Measurements from ENCODE around the gene PFKL. TPM values are rescaled to one million over a fixed set of nuclear protein-coding genes. Genes with fewer than 3 reads are reported as not detected.
"Not testable (repeated sequence)": the region's sequence is repeated elsewhere in the genome, so short reads cannot be mapped to it uniquely, and the experiment has no call there.

PFKL gene
- total and polyA plus RNA-seq, 8 donors: 40.0 to 120 (median 55.2) TPM

GRCh38 chr21:44356636-44357035, 56.8 kb downstream of the PFKL start:
- 75 to 86% methylated on average over 6 of the region's 6 CpGs for WGBS, 2 donors
- no peaks in the 10 kb centered on the region for H3K4me1 ChIP-seq
- no peak overlapping the region for H3K4me3 ChIP-seq
- FAIRE-seq (no peak), ATAC-seq (no peak), DNase-seq (no peak)
- H3K9me3 ChIP-seq: no peaks in the 10 kb centered on the region
- H3K27me3 ChIP-seq: no peaks in the 10 kb centered on the region
- no peaks in the 10 kb centered on the region for H3K36me3 ChIP-seq
- TF ChIP-seq, protein P1, sequence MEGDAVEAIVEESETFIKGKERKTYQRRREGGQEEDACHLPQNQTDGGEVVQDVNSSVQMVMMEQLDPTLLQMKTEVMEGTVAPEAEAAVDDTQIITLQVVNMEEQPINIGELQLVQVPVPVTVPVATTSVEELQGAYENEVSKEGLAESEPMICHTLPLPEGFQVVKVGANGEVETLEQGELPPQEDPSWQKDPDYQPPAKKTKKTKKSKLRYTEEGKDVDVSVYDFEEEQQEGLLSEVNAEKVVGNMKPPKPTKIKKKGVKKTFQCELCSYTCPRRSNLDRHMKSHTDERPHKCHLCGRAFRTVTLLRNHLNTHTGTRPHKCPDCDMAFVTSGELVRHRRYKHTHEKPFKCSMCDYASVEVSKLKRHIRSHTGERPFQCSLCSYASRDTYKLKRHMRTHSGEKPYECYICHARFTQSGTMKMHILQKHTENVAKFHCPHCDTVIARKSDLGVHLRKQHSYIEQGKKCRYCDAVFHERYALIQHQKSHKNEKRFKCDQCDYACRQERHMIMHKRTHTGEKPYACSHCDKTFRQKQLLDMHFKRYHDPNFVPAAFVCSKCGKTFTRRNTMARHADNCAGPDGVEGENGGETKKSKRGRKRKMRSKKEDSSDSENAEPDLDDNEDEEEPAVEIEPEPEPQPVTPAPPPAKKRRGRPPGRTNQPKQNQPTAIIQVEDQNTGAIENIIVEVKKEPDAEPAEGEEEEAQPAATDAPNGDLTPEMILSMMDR (IDR thresholded peaks at IDR 0.05): no peak
- H3K27ac ChIP-seq: no peak overlapping the region
- intact Hi-C loops (cut with DNase I): no loop called here

- Histone ChIP-seq H3K9me3 (no peaks in the 10 kb centered on the region), H3K4me3 (no peak overlapping the region), H3K4me1 (no peaks in the 10 kb centered on the region), H3K36me3 (no peaks in the 10 kb centered on the region), H3K27ac (no peak overlapping the region), H3K27me3 (no peaks in the 10 kb centered on the region)
- TF ChIP-seq, protein P1 (IDR thresholded peaks at IDR 0.05): no peak
- DNase-seq (no peak), ATAC-seq (no peak), FAIRE-seq (no peak)
- 71 to 83% methylated on average over 21 of the region's 21 CpGs for WGBS, 2 donors
- intact Hi-C loops (cut with DNase I): no loop called here
Observed at GRCh38 chr21:44357064-44357837, 57.4 kb downstream of the PFKL start.

GRCh38 chr21:44359396-44359795, 59.5 kb downstream of the PFKL start:
- TF ChIP-seq, protein P1 (IDR thresholded peaks at IDR 0.05): no peak
- Histone ChIP-seq H3K4me3 (no peak overlapping the region), H3K36me3 (no peaks in the 10 kb centered on the region), H3K4me1 (no peaks in the 10 kb centered on the region), H3K27me3 (no peaks in the 10 kb centered on the region), H3K9me3 (no peaks in the 10 kb centered on the region), H3K27ac (no peak overlapping the region)
- intact Hi-C loops (cut with DNase I): no loop called here
- no peak for FAIRE-seq
- 64 to 67% methylated on average over 8 of the region's 8 CpGs for WGBS, 2 donors
- no peak for ATAC-seq
- DNase-seq: no peak

DNA sequence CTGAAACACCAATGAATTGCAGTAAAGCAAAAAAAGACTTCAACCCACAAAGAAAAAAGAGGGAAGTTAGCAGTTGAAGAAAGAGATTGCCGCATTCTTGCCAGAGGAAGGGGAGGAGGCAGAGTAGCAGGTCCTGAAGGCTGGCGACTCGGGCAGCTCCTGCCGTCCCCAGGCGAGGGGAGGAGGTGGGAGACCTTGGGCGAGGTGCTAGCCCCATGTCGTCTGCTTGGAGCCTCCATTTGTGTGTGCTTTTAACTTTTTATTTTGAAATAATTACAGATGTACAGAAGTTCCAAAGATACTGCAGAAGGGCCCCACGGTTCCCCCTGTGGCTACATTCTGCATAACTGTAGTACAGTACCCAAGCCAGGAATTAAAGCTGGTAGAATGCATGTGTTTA, 60.3 kb downstream of the PFKL start:
- DNase-seq (no peak), FAIRE-seq (no peak), ATAC-seq (peak in 1 of 4 donors; percentile 41)
- no peak overlapping the region for H3K27ac ChIP-seq
- H3K4me1 ChIP-seq: no peaks in the 10 kb centered on the region
- WGBS, 2 donors: 25 to 34% methylated on average over 8 of the region's 8 CpGs
- no peaks in the 10 kb centered on the region for H3K9me3 ChIP-seq
- no peak overlapping the region for H3K4me3 ChIP-seq
- intact Hi-C loops (cut with DNase I): no loop called here
- no peaks in the 10 kb centered on the region for H3K27me3 ChIP-seq
- TF ChIP-seq, protein P1 (IDR thresholded peaks at IDR 0.05): no peak
- no peaks in the 10 kb centered on the region for H3K36me3 ChIP-seq

GRCh38 chr21:44361903-44362302, 62.0 kb downstream of the PFKL start:
- ATAC-seq; H3K27ac ChIP-seq; intact Hi-C loops (cut with DNase I); H3K9me3 ChIP-seq; H3K4me1 ChIP-seq; H3K27me3 ChIP-seq; H3K36me3 ChIP-seq; FAIRE-seq; H3K4me3 ChIP-seq; DNase-seq: not testable (repeated sequence)
- 68 to 73% methylated on average over 5 of the region's 5 CpGs for WGBS, 2 donors
